Endothelial cell of umbilical vein (primary cell): ENCODE measurements around the gene RAB21. TPM values are rescaled to one million over a fixed set of nuclear protein-coding genes. Genes with fewer than 3 reads are reported as not detected.

ENCODE experiments used
- BruUV-seq: library from RNA; stranded (reverse); fragments of 400-500 nt; replicated peaks from 2 replicates; lab custom pipeline; 2021; lab: Mats Ljungman, UMichigan
- CTCF ChIA-PET: fragments of 300-600, 350-600 bp; sonication (Branson Sonifier 250); formaldehyde crosslinking; loops from one replicate; lab custom pipeline; 2021; ENCODE audit warnings: antibody characterized with exemption, inconsistent platforms; lab: Charles Lee
- POLR2A ChIA-PET: fragments of 300-600, 350-600 bp; sonication (Branson Sonifier 250); formaldehyde crosslinking; loops from one replicate; lab custom pipeline; 2021; ENCODE audit warnings: antibody characterized with exemption, inconsistent platforms; lab: Charles Lee
- DNase-seq: peaks from one replicate; pipeline ENCODE4 v3.0.0-alpha.2; 2011; ENCODE audit warnings: low read depth, low spot score
- FAIRE-seq: peaks from 2 replicates; lab custom pipeline; 2011; peaks lifted over from hg19 to GRCh38; lab: Jason Lieb, UNC
- H2AFZ ChIP-seq: 2 replicates; pipeline ENCODE4 v1.6.0; 2012; ENCODE audit warnings: low read depth, low read length, control low read depth, inconsistent platforms
- H3K27ac ChIP-seq: 2 replicates; pipeline ENCODE4 v1.5.1; 2011; ENCODE audit warnings: low read depth, mild to moderate bottlenecking, control low read depth, low read length, moderate library complexity; ENCODE audit not compliant: insufficient read depth
- H3K27me3 ChIP-seq, 2 experiments: 2 replicates each; pipeline versions ENCODE4 v1.6.0 to v1.6.1; 2011; ENCODE audit warnings: low read length in 2 of 2, mixed read lengths in 1 of 2; ENCODE audit not compliant: control insufficient read depth in 2 of 2, insufficient read depth in 2 of 2
- H3K36me3 ChIP-seq, 2 experiments: 2 replicates in 1 of 2; 3 replicates in 1 of 2; pipeline ENCODE4 v1.5.1; 2011; ENCODE audit warnings: low read length in 2 of 2, mild to moderate bottlenecking in 1 of 2, moderate library complexity in 1 of 2; ENCODE audit not compliant: control insufficient read depth in 2 of 2, insufficient read depth in 2 of 2; ENCODE audit errors: extremely low read depth in 1 of 2
- H3K4me1 ChIP-seq: 3 replicates; pipeline ENCODE4 v1.5.1; 2011; ENCODE audit warnings: mild to moderate bottlenecking, low read length; ENCODE audit not compliant: control insufficient read depth, insufficient read depth; ENCODE audit errors: extremely low read depth
- H3K4me2 ChIP-seq: 2 replicates; pipeline ENCODE4 v1.6.1; 2011; ENCODE audit warnings: low read length, control low read depth, mixed read lengths; ENCODE audit not compliant: insufficient read depth
- H3K4me3 ChIP-seq, 3 experiments: fragments of 200-600 bp in 1 of 3; sonication (generic), shearing (Covaris generic) in 1 of 3; replicated peaks in 1 of 3; 2 replicates each; pipeline ENCODE4 v1.5.1; 2011 to 2016; ENCODE audit warnings: control low read depth in 3 of 3, low read length in 3 of 3, mild to moderate bottlenecking in 2 of 3, inconsistent platforms in 1 of 3, low read depth in 1 of 3, moderate library complexity in 1 of 3; ENCODE audit not compliant: insufficient read depth in 1 of 3
- H3K79me2 ChIP-seq: 2 replicates; pipeline ENCODE4 v1.6.0; 2012; ENCODE audit warnings: low read length, inconsistent platforms; ENCODE audit not compliant: control insufficient read depth, insufficient read depth
- H3K9ac ChIP-seq: replicated peaks from 2 replicates; pipeline ENCODE3; 2011; ENCODE audit warnings: low read length, control low read depth; ENCODE audit not compliant: insufficient read depth; ENCODE audit errors: extremely low read depth
- H3K9me1 ChIP-seq: replicated peaks from 3 replicates; pipeline ENCODE4 v1.6.0; 2011; ENCODE audit warnings: mild to moderate bottlenecking, low read length; ENCODE audit not compliant: control insufficient read depth, insufficient read depth; ENCODE audit errors: extremely low read depth
- H3K9me3 ChIP-seq: replicated peaks from 2 replicates; pipeline ENCODE4 v1.5.1; 2012; ENCODE audit warnings: low read length, inconsistent platforms; ENCODE audit not compliant: control insufficient read depth, insufficient read depth
- H4K20me1 ChIP-seq: replicated peaks from 2 replicates; pipeline ENCODE3; 2011; ENCODE audit warnings: mild to moderate bottlenecking, low read length; ENCODE audit not compliant: control insufficient read depth, insufficient read depth; ENCODE audit errors: extremely low read depth
- EZH2 ChIP-seq: IDR thresholded peaks from 2 replicates; pipeline ENCODE4 v1.6.1; 2012; ENCODE audit warnings: borderline replicate concordance, low read depth, mild to moderate bottlenecking, moderate library complexity, low read length, inconsistent platforms; ENCODE audit not compliant: severe bottlenecking
- FOS ChIP-seq: IDR thresholded peaks from 2 replicates; pipeline ENCODE4 v1.6.1; 2011; ENCODE audit warnings: mild to moderate bottlenecking, low read length, moderate library complexity, borderline replicate concordance; ENCODE audit not compliant: insufficient read depth
- GATA2 ChIP-seq: IDR thresholded peaks from 2 replicates; pipeline ENCODE4 v1.7.0; 2011; ENCODE audit warnings: low read depth, mild to moderate bottlenecking, moderate library complexity, mixed read lengths, low read length; ENCODE audit not compliant: insufficient read length, insufficient read depth
- JUN ChIP-seq: IDR thresholded peaks from 2 replicates; pipeline ENCODE4 v1.6.1; 2011; ENCODE audit warnings: borderline replicate concordance, low read depth; ENCODE audit not compliant: insufficient read length, insufficient read depth
- MYC ChIP-seq: IDR thresholded peaks from one replicate; pipeline ENCODE4 v1.6.1; 2011; ENCODE audit warnings: mild to moderate bottlenecking, low read depth, low read length
- POLR2A ChIP-seq: IDR thresholded peaks from 2 replicates; pipeline ENCODE4 v1.6.1; 2012; ENCODE audit warnings: low read depth, mild to moderate bottlenecking, control low read depth, low read length
- dilution Hi-C: fragments of 300-500 bp; cut with MboI; formaldehyde crosslinking; loops from one replicate; pipeline ENCODE4 v1.15.0; 2019; ENCODE audit warnings: low sequenced_read_pairs; ENCODE audit not compliant: extremely low pct_ligation_motif_present
- intact Hi-C: fragments of 100-400 bp; cut with micrococcal nuclease; formaldehyde crosslinking; loops from one replicate; pipeline ENCODE4 v1.10.0; 2022
- polyA plus RNA-seq, 4 experiments: library from polyadenylated mRNA; depleted of rRNA in 3 of 4; stranded (reverse) in 3 of 4; unstranded in 1 of 4; fragments of >200 nt; gene quantifications; 2 replicates each; pipeline versions ENCODE4 v1.2.1 to v1.2.3, GENCODE V29; 2011 to 2012; ENCODE audit warnings: missing spikeins in 1 of 4
- total RNA-seq: library from RNA; stranded (reverse); gene quantifications from 2 replicates; pipeline ENCODE4 v1.2.3, GENCODE V29; 2021
- TF ChIP-seq, protein P1 (sequence below), 2 donors: IDR thresholded peaks; 1 replicate in 1 of 2; 2 replicates in 1 of 2; pipeline ENCODE4 v1.5.1; 2011; ENCODE audit warnings: low read length in 2 of 2, mild to moderate bottlenecking in 2 of 2, moderate library complexity in 2 of 2, control low read depth in 1 of 2, inconsistent platforms in 1 of 2, low read depth in 1 of 2; ENCODE audit not compliant: insufficient read depth in 1 of 2; ENCODE audit errors: extremely low read depth in 1 of 2
- TF ChIP-seq, protein P2 (sequence below): IDR thresholded peaks from 2 replicates; pipeline ENCODE4 v1.6.1; 2011; ENCODE audit not compliant: insufficient read depth, insufficient read length

RAB21 gene
- total and polyA plus RNA-seq, 2 donors (not counting 3 experiments of a cell fraction or from before 2014, with no cell fraction given): 1.8 to 49.6 TPM

DNA sequence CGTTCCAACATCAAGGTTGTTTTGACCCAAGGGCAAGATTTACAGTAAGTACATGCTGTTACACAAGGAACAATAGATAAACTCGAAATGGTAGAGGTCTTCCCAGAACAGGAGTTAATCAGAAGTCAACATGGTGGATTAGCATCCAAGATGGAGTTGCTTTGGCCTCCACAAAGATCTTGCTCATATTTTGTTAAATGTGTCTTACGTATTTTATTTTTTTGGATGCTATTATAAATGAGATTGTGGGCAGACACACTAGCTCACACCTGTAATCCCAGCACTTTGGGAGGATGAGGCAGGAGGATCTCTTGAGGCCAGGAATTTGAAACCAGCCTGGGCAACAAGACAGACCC lies 22.3 kb upstream of the RAB21 start:
- DNase-seq (no peak), FAIRE-seq (no peak)
- Histone ChIP-seq H3K4me2 (no peak overlapping the region), H3K27ac (no peak overlapping the region), H3K36me3 (no peaks in the 10 kb centered on the region), H3K79me2 (no peaks in the 10 kb centered on the region), H3K9me3 (no peaks in the 10 kb centered on the region), H3K4me3 (no peak overlapping the region), H3K27me3 (no peaks in the 10 kb centered on the region), H2AFZ (no peak overlapping the region), H4K20me1 (no peaks in the 10 kb centered on the region), H3K4me1 (no peaks in the 10 kb centered on the region), H3K9ac (no peak overlapping the region), H3K9me1 (no peaks in the 10 kb centered on the region)
- ChIA-PET CTCF (interaction anchor here (1.2 to 1.5 kb wide), 2 partner anchors 15 to 34 kb away, joined by 3 to 5 read pairs; no protein-coding TSS in a partner anchor), POLR2A (no interaction called here)
- TF ChIP-seq FOS (no peak), POLR2A (no peak), EZH2 (no peak), JUN (no peak), GATA2 (no peak), MYC (no peak)
- TF ChIP-seq, protein P1, sequence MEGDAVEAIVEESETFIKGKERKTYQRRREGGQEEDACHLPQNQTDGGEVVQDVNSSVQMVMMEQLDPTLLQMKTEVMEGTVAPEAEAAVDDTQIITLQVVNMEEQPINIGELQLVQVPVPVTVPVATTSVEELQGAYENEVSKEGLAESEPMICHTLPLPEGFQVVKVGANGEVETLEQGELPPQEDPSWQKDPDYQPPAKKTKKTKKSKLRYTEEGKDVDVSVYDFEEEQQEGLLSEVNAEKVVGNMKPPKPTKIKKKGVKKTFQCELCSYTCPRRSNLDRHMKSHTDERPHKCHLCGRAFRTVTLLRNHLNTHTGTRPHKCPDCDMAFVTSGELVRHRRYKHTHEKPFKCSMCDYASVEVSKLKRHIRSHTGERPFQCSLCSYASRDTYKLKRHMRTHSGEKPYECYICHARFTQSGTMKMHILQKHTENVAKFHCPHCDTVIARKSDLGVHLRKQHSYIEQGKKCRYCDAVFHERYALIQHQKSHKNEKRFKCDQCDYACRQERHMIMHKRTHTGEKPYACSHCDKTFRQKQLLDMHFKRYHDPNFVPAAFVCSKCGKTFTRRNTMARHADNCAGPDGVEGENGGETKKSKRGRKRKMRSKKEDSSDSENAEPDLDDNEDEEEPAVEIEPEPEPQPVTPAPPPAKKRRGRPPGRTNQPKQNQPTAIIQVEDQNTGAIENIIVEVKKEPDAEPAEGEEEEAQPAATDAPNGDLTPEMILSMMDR (IDR thresholded peaks at IDR 0.05; ENCODE audit: extremely low read depth in 1 of 2, insufficient read depth in 1 of 2, low read depth in 1 of 2, low read length in 2 of 2): no peak
- TF ChIP-seq, protein P2, sequence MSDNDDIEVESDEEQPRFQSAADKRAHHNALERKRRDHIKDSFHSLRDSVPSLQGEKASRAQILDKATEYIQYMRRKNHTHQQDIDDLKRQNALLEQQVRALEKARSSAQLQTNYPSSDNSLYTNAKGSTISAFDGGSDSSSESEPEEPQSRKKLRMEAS: no peak
- dilution Hi-C loops: no loop called here
- intact Hi-C loops: no loop called here
- no TSS peak for BruUV-seq
